22Rv1 (cell line): ENCODE data around the gene OS9.

ENCODE experiments used
- H3K27ac ChIP-seq: fragments of 450-650 bp; 2 replicates; pipeline ENCODE4 v1.5.1; 2017
- ZFX ChIP-seq: fragments of 450-650 bp; IDR thresholded peaks from 2 replicates; pipeline ENCODE4 v1.6.1; 2017; ENCODE audit warnings: antibody characterized with exemption, borderline replicate concordance
- TF ChIP-seq, protein P1 (sequence below): fragments of 450-650 bp; IDR thresholded peaks from 2 replicates; pipeline ENCODE4 v1.5.1; 2017; ENCODE audit warnings: mild to moderate bottlenecking

Gene OS9

DNA sequence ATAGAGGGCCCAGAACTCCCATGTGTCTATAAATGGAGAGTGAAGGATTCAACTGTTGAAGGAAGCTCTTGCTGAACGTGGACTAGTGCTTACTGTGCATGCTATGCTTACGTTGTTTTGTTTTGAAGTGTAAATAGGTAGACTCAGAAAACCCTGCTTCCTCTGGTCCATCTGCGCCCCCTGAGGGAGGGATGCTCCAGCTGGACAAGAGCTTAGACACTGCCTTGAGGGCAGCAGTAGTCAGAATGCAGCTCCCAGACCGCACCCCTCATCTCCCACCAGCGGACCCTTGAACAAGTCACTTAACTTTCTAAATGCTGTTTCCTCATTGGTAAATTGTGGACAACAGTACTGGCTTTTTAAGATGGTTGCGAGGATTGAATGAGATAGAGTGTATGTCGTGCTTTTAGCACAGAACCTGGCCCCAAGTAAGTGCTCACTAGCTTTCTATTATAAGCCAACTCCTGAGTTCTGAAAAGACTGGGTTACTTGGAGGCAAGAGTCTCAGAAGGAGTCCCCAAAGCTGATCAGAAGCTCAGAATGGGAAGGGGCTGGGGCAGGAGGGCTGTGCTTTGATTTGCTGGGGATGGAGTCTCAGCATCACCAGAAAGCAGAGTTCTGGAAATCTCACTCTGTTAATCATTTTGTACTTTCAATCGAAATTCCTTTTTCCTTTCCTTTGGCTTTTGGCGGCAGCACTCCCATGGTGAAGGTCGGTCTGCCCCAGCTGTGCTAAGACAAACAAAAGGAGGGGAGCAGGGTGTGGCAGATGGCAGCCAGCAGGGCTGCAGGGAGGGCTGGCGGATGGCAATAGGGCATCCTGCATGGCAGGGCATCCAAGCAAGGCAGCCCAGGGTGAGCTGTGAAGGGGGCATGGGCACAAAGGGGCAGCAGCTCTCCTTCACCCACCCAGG lies 29.0 kb downstream of the OS9 start:
- H3K27ac ChIP-seq: peak overlapping the region; percentile 52
- no peak for TF ChIP-seq ZFX
- TF ChIP-seq, protein P1, sequence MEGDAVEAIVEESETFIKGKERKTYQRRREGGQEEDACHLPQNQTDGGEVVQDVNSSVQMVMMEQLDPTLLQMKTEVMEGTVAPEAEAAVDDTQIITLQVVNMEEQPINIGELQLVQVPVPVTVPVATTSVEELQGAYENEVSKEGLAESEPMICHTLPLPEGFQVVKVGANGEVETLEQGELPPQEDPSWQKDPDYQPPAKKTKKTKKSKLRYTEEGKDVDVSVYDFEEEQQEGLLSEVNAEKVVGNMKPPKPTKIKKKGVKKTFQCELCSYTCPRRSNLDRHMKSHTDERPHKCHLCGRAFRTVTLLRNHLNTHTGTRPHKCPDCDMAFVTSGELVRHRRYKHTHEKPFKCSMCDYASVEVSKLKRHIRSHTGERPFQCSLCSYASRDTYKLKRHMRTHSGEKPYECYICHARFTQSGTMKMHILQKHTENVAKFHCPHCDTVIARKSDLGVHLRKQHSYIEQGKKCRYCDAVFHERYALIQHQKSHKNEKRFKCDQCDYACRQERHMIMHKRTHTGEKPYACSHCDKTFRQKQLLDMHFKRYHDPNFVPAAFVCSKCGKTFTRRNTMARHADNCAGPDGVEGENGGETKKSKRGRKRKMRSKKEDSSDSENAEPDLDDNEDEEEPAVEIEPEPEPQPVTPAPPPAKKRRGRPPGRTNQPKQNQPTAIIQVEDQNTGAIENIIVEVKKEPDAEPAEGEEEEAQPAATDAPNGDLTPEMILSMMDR: no peak

GRCh38 chr12:57723630-57723962 lies 29.7 kb downstream of the OS9 start:
- no peak for TF ChIP-seq ZFX
- TF ChIP-seq, protein P1: no peak
- H3K27ac ChIP-seq: peak overlapping the region; percentile 35

GRCh38 chr12:57724003-57724935 lies 30.3 kb downstream of the OS9 start:
- peak overlapping the region; percentile 35 for H3K27ac ChIP-seq
- TF ChIP-seq, protein P1: no peak
- TF ChIP-seq ZFX: no peak

DNA sequence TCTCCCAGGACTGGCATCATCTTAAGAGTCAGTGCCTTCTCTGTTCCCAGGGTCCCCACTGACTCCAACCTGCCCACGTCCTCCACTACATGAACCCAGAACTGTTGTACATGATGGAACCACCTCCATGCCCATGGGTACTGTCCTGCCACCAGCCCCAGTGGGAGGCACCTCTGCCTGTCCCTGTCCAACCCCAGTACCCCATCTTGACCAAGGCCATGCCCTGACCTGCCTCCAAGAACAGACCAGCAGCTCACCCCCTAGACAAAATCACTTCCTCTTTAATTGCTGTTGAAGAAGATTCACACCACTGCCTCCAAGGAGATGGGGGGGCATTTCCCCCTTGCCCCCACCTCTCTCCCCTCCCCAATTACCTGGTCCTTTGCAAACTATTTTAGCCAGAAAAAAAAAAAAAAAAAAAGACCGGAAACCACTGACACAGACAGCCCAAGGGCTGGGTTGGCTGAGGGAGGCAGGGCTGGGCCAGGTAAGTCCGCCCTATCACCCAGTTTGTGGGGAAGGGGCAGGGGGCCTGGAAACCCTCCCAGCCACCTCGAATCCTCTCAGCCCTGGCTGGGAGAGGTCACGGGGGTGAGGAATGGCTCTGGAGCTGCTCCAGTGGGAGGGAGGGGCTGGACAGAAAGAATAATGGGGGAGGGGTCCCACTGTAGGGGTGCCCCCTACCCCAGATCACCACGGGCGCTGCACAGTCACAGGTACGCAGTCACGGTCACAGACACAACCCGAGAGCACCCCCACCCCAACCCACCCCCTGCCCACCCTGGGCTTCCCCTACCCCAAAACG lies 31.2 kb downstream of the OS9 start:
- TF ChIP-seq, protein P1: no peak
- no peak for TF ChIP-seq ZFX
- H3K27ac ChIP-seq: peak overlapping the region; percentile 35

DNA sequence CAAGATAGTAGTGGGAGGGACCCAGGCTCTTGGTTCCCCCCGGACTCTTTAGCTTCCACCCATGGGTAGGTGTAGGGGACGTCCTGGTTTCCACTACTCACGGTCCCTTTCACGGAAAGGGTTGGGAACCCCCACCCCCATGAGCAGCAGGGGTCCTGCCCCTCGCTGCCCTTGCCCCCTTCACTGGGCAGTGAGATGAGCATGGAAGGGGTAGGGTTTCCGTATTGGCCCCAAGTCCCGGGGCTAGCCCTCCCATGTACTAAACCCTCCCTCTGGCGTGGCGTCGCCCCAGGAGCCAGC lies 31.9 kb downstream of the OS9 start:
- H3K27ac ChIP-seq: peak overlapping the region; percentile 96
- TF ChIP-seq ZFX: no peak
- TF ChIP-seq, protein P1: no peak

DNA sequence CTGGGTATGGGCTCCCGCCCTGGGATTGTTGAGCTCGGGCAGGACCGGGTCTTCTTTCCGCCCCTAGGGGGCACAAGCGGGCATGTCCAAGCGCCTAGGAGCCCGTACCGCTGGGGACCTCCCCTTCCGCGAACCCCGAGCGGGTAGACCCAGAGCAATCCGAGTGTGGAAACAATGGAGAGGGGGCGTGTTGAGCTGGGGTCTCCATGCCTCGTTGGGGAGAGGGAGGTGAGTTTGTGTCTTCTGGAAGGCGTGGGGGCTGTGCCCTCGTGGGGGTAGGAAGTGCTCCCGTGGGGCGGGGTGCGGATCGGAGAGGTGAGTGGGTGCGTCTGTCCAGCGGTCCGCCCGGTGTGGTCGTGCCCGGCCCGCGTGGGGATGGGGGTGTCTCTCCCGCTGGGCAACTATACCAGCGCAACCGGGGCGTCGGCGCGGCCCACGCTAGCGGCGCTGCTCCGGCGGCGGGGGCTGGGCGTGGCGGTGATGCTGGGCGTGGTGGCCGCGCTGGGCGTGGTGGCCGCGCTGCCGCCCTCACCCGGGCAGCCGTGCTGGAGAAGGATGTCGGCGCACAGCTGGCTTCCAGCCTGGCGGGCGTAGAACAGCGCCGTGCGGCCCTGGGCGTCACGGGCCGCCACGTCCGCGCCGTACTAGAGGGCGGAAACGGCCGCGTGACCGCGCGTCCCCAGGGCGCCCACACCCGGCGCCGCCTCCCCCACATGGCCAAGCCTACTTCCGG lies 32.4 kb downstream of the OS9 start:
- TF ChIP-seq, protein P1: peak; percentile 82
- TF ChIP-seq ZFX: no peak
- H3K27ac ChIP-seq: peak overlapping the region; percentile 96
